NCI-H510A (cell line): ENCODE data around the gene MIF.
A peak's percentile ranks its signal among the peaks of the same experiment; 100 is the strongest.
"Not testable (repeated sequence)": the region's sequence is repeated elsewhere in the genome, so short reads cannot be mapped to it uniquely, and the experiment has no call there.

ENCODE experiments used
- DNase-seq: peaks from one replicate; lab custom pipeline; 2025; lab: John Stamatoyannopoulos, UW

MIF gene

DNA sequence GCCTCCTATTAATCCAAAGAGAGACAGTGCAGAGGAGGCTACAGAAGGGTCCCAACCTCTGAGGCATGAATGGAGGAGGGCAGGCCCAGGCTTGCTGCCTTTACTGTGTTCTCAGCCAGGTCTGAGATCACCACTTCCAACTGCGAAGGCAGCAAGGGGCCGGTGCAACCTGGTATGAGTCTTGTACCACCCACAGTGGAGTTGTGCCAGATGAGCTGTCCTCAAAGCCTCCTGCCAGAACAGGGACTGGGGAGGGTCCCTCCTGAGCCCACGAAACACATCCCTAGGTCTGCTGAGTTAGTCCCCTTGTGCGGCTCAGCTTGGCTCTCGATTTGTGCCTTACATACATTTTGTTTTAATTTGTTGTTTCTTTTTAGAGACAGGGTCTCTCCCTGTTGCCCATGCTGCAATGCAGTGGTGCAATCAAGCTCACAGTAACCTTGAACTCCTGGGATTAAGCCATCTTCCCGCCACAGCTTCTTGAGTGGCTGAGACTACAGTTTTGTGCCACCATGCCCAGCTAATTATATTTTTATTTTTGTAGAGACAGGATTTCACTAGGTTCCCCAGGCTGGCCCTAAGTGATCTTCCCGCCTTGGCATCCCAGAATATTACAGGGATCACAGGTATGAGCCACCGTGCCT is 9.3 kb downstream of the MIF start:
- DNase-seq: no peak

DNA sequence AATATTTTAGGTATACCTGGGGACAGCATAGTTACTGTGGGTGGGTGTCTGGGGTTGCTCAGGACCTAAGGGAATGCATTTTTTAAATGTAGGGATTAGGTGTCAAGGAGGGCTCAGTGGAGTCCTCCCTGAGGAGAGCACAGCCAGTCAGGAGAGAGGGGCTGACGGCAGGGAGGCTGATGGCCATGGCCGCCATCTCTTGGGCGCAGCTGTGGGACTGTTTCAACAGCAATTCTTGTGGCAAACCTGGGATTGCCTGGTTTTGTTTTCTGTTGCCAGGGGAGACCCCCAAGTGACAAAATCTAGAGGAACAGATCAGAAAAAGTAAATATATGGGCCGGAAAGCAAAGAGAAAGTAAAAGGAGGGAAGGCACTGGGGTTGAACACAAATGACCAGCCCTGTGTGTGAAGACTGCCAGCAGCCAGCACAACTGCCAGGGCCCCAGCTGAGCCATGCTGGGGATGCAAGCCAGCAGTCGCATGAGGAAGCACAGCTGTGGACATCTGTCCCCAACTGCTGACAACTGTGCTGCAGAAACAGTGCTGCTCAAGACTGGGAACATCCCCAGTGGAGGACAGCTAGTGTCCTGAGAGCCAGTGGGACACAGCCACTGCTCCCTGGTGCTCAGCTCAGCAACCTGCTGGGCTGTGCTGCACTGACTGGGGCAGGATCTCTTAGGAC is 10.5 kb downstream of the MIF start:
- DNase-seq: no peak

DNA sequence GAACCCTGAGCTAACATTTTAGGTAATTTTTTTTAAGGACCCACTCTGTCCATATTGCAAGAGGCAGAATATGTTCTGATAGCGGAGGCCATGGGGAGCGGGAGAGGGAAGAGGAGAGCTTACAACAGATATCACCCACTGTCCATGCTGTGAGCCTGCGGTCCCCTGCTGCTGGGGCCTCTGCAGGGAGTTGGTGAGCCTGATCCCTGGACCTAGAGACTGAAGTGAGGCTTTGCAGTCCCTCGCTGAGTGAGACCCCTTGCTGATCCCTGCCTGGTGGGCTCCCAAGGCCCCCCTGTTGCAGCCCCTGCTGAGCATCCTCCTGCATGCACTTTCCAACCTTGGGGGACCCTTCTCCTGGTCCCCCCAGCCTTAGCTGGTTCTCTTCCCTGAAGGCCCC is 12.5 kb downstream of the MIF start:
- DNase-seq: no peak

DNA sequence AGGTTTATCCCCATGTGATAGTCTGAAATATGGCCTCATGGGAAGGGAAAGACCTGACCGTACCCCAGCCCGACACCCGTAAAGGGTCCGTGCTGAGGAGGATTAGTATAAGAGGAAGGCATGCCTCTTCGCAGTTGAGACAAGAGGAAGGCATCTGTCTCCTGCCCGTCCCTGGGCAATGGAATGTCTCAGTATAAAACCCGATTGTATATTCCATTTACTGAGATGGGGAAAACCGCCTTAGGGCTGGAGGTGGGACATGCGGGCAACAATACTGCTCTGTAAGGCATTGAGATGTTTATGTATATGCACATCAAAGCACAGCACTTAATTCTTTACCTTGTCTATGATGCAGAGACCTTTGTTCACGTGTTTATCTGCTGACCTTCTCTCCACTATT is 13.2 kb downstream of the MIF start:
- DNase-seq: not testable (repeated sequence)

DNA sequence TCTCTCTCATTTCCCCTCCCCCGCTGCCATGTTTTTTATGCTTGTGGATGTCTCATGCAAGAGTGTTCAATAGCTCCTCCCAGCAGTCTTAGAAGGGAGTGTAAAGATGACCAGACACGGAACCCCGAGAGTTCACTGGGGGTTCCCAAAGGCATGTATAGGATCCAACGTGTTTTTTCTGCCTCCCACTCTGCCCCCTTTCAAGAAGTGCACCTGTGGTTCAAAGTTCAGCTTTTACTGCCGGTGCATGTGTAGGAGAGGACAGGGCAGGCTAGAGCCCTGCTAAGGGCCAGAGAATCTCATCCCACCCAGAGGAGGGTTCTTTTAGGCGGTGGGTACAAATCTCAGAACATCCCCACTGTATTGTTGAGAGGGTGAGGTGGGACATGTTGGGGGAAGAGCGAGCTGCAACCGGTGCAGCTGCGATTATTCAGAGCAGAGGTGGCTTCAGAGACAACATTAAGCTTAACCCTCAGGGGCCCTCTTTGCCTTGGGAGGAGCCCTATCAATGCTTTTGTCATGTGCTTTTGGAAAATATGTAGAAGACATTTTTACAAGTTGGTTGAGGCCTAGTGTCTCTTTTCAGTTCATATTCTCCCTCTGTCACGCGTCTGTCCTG is 14.5 kb downstream of the MIF start:
- DNase-seq: no peak

DNA sequence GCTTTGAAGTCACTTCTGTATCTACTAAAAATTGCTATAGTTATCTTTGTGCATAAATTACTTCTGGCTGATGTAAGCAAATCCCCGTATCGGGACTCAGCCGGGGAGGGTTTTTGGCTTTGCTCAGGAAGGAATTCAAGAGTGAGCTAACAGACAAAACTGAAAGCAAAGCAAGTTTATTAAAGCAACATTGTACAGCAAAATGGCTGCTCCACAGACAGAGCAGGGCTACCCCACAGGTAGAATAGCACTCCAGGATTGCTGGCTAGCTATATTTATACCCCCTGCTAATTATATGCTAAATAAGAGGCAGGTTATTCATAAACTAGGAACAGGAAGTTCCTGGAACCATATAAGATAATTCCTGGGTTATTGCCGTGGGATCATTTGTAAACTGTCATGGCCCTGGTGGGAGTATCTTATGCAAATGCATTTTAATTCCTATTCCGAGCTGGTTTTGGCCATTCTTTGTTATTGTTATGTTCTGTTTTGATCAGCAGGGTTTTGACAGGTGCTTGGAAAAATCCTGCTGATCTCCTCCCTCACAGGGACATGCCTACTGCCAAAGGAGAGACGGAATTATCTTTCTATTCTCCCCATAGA is 15.2 kb downstream of the MIF start:
- no peak for DNase-seq

DNA sequence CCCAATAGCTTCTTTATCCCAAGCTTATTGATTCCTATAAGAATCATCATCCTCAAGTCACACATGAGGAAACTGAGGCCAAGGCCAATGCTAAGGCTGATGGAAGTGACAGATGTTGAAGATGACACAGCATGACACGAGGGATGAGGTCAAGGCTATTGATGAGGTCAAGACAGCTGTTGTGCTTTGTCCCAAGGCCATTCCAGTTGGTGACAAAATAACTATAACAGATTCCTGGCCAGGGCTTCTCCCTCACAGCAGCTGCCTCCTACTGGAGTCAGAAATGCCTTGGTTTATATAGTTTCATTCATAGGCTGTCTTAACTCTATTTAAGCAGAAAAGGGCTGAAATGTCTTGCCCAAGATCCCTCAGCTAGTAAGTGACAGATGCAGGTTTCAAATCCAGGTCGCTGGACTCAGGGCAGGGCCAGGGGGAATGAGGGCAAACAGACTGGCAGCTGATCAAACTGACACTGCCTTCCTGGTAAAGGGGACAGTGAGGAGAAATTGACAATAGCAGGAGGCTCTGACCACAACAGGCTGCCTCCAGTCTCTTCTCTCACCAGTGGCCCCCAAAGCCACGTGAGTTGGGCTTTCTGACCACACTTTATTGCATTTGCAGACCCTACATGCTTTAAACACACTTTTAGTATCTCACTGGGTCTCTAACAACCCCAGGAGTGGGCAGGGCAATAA is 16.5 kb downstream of the MIF start:
- no peak for DNase-seq

DNA sequence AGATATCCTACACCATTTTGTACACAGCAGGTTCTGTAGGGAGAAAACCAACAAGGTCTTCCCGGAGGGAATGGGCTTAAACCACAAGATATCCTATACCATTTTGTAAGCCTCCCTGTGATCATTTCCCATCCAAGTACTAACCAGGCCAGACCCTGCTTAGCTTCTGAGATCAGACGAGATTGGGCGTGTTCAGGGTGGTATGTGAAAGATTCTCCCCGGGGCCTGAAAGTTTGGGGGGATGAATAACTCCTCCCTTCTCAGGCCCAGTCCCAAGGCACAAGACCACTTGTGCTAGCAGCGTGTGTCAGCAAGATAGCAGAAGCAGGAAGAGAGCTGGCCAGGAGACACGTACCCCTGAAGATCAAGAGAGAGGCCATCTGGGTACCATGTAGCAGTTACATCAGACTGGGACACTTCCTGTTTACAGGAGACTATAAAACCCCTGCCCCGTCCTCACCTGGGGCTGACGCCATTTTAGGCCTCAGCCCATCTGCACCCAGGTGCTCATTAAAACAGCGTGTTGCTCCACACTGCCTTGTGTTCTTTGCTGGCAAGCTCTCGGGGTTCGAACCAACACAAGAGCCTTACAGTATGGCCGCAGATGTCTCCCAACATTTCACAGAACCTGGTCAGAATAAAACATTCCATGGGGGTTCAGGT is 17.3 kb downstream of the MIF start:
- DNase-seq: no peak

DNA sequence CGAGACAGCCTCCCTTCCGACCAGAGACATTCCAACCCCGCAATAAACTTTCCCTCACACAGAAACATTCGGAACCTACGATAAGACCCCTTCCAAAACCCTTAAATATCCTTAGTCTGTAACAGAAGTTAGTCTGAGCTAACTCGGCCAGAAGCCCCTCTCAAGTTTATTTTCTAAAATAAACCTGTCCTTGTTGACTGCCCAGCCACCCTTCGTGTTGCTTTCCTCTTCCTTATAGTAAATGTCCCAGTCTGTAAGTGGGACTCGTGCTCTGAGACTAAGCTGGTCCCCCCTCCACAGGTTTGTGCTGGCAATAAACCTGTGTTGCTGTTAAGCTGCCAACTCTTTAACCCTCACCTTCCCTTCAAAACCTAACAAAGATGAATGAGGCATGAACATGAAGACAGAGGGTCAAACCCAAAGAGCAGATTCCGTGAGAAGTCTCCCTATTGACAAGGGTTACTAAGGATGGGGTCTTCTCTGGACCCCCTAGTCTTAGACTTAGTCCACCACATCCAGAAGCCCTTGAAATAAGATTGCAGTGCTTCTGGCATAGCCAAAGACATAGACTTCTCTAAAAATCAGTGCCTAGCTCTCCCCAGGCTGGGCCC is 18.2 kb downstream of the MIF start:
- no peak for DNase-seq

DNA sequence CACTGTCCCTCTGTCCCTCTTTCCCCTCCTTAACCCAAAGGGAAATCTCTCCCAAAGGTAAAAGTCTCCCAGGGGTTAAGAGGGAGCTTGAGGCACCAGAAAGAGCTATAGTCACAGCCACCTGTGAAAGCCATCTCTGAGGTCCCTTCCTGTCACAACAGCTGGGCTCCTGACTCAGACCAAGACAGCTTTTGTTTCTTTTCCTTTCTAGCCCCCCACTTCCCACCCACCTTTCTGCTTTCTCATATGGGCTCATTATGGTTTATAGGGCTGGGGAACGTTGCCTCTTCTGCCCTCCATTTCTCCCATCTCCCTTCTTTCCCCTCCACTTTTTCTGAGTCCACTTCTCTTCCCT is 19.1 kb downstream of the MIF start:
- no peak for DNase-seq

DNA sequence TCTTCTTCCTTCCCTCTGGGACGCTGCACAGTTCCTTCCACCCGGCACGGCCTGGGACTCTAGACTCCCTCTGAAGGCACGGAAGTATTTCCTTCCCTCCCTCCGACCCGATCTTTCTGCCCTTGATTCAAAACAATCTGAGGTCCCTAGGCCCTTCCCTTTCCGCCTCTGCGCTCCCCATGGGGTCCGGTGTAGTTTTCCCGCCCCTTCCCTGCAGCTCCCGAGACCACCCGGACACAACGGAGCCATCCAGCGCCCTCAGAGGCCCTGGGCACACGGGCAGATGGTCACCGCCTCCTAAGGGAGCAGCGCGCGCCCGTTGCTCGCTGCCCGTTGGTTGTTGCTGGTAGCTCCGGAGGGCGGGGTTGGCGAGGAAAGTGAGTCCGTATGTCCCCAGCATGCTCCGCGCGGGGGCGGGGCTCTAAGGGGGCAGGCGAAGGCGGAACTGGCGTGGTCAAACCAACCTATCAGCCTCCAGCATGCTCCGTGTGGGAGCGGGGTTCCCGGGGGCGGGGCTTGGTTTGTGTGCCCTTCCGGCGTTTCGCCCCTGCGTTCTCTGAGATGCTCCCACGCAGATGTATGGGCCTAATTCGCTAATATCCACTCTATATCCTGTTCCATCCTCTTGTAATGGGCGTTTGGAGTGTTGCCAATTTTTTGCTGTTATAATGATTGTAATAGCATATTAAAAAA is 19.6 kb downstream of the MIF start:
- DNase-seq: peak; percentile 97

DNA sequence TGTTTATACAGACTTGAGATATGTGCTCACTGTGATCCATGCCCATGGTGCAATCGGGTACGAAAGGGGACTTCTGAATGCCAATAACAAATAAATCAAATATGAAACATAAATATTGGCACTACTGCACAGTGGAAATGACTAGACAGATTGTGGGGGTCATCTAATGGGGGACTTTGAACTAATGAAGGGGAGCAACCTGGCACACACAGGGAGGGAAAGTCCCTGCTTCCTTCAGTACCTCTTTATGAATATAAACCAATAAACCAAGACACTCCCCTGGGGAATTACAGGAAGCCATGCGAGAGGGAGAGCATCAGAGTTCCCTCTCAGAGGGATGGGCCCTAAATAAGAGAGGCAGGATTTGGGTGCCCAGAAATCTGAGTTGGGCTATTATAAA is 21.1 kb downstream of the MIF start:
- DNase-seq: no peak

DNA sequence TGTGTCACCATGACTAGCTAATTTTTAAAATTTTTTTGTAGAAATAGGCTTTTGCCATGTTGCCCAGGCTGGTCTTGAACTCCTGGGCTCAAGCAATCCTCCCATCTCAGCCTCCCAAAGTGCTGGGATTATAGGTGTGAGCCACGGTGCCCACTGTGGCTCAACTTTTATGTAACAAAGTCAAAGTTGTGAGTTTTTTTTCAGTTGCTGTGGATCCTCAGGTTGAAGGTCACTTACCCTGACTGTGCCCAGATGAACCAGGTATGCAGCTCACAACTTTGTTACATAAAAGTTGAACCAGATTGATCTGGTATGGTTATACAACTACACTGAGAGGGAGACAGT is 26.1 kb downstream of the MIF start:
- DNase-seq: not testable (repeated sequence)

DNA sequence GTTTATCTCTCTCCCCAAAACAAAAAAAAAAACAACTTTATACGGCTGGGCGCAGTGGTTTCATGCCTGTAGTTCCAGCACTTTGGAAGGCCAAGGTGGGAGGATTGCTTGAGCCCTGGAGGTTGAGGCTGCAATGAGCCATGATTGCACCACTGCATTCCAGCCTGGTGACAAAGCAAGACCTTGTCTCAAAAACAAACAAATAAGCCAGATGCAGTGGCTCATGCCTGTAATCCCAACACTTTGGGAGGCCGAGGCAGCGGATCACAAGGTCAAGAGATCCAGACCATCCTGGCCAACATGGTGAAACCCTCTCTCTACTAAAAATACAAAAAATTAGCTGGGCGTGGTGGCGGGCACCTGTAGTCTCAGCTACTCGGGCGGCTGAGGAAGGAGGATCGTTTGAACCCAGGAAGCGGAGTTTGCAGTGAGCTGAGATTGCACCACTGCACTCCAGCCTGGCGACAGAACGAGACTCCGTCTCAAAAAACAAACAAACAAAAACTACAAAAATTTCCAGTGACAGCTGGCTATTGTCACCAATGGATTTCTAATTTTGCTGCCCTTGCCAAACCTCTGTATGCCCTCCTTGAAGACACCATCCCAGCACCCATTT is 27.5 kb downstream of the MIF start:
- DNase-seq: not testable (repeated sequence)

DNA sequence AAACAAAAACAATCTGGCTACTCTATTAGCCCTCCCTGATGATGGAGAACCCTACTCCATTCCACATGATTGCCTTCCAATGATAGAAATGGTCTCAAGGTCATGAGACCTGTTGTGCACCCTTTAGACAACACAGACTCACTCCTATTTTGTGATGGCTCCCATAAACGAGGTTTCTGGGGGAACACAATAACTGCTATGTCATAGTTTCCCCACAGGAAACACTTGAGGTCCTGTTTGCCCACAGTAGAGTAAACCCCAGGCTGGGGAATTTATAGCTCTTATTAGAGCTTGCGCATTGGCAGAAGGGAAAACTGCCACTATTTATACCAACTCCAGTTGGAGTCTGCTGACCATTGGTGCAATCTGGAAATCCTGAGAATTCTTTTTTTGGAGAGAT is 28.7 kb downstream of the MIF start:
- DNase-seq: no peak

DNA sequence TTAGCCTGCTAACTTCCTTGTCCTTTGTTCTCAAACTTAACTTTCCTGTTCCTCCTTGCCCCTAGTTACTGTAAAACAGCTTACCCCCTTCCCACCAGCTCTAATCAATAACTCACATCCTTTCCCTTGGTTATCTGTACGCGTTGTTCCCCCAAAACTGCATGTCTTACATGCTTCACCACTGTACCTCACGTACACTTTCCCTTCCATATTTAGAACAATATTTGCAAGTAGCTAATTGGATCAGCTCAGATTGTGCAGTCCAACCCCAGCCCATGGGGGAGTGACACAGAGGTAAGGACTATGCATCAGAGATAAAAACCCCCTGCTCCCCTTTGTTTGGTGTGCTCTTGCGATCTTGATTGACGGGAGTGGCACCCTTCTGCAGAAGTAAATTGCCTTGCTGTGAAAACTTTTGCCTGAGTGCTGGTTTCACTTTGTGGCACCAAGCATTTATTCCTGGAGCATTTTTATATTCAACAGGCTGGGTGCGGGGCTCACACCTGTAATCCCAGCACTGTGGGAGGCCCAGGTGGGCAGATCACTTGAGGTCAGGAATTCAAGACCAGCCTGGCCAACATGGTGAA is 30.9 kb downstream of the MIF start:
- DNase-seq: no peak

DNA sequence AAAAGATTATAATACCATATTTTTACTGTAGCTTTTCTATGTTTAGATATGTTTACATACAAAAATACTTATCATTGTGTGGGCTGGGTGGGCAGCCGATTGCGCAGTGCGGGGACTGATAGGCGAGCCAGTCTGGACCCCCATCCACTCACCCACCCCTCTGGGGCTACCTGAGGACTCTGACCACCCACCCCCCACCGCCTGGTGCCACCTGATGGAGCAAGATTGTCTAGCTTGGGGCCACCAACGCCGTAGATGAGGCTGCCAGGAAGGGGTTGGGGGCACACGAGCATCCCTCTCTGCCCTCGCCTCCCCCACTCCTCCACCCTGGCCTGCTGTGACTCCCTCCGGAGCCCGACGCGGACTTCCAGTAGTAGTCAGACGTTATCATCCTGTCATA is 32.4 kb downstream of the MIF start:
- no peak for DNase-seq

DNA sequence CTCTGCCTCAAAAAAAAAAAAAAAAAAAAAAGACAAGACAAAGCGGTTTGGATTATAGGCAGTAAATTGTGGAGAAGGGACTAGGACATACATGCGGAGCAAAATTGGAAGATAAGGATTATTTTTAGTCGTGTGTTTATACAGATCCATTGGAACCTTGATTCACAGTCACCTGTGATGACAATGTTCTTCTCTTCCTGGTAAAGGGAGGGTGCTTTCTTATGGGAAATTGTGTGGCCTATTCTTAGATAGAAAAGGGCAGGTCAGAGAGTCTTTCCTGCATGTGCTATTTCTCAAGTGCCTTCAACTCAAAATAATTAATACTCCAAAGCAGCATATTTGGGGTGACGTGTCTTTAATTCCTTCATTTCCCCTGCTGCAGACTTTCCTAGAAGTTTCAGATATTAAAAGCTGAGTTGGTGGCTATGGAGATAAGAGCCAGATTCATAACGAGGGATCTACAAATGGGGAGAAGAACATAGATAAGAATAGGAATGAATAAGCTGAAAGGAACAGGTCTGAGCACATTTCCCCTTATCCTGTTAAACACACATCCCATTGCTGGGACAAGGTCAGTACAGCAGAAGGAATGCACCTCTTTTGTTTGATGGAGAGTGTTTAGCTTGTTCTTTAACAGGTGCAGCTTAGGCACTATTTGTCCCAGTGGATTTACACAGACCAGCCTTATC is 44.3 kb downstream of the MIF start:
- DNase-seq: no peak

DNA sequence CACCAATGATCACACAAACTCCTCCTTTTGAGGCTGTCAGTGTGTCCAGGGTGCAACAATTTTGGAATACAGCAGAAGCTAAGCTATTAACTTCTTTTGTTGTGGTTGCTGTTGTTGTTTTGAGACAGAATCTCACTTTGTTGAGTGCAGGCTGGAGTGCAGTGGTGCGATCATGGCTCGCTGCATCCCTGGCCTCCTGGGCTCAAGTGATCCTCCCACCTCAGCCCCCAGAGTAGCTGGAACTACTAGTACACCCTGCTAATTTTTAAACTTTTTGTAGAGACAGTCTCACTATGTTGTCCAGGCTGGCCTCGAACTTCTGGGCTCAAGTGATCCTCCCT is 44.8 kb downstream of the MIF start:
- DNase-seq: no peak

DNA sequence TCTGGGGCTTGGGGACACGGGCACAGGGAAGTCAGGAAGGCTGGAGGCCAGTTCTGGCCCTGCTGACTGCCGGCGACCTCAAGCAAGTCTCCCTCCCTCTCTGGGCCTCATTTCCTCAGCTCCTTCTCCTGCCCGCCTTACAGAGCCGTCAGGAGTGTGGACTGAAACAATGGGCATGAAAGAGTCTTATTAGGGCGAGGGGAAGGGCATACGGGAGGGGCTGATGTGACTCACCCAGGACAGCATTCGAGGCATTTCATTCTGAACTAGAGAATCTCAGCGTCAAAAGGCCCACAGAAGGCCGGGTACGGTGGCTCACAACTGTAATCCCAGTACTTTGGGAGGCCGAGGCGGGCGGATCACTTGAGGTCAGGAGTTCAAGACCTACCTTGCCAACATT is 46.0 kb downstream of the MIF start:
- DNase-seq: not testable (repeated sequence)
